DOHH2 (cell line): ENCODE data around the gene RABGAP1.

Experiments used
- CTCF ChIP-seq: fragments of 200-600 bp; sonication (generic); IDR thresholded peaks from one replicate; pipeline ENCODE4 v1.5.1; 2014; ENCODE audit warnings: antibody characterized with exemption, mild to moderate bottlenecking, low read depth, low read length; ENCODE audit not compliant: poor library complexity, severe bottlenecking
- EZH2phosphoT487 ChIP-seq: fragments of 200-600 bp; sonication (generic); IDR thresholded peaks from 2 replicates; pipeline ENCODE4 v1.6.1; 2017; ENCODE audit warnings: borderline replicate concordance, mild to moderate bottlenecking, antibody characterized with exemption, low read length, moderate library complexity, mixed read lengths

- no peak for TF ChIP-seq CTCF
- no peak for TF ChIP-seq EZH2phosphoT487
Measured at GRCh38 chr9:123070198-123070597, 129.4 kb downstream of the RABGAP1 start.
